ENCODE measurements around the gene TYSND1.

DNA sequence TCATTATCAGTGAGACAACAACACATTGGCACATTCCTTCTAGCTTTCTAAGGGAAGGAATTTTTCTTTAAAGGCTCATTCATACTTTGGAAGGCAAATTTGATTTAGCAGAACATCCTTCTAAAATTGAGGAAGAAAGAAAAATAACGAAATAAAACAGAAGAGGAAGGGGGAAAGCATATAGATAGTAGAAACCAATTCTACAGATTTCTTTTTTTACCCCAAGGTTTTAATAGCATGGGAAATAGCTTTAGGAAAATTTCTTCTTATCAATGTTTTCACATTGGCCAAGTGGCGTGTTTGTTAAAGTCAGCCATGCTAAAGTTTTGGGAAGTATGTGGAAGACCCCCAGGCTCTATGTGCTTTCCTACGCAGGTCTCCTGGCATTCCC lies 58.2 kb downstream of the TYSND1 start:
- no peak for TF ChIP-seq POLR2AphosphoS5 (IDR thresholded peaks at IDR 0.05)
- TF ChIP-seq, protein P1, sequence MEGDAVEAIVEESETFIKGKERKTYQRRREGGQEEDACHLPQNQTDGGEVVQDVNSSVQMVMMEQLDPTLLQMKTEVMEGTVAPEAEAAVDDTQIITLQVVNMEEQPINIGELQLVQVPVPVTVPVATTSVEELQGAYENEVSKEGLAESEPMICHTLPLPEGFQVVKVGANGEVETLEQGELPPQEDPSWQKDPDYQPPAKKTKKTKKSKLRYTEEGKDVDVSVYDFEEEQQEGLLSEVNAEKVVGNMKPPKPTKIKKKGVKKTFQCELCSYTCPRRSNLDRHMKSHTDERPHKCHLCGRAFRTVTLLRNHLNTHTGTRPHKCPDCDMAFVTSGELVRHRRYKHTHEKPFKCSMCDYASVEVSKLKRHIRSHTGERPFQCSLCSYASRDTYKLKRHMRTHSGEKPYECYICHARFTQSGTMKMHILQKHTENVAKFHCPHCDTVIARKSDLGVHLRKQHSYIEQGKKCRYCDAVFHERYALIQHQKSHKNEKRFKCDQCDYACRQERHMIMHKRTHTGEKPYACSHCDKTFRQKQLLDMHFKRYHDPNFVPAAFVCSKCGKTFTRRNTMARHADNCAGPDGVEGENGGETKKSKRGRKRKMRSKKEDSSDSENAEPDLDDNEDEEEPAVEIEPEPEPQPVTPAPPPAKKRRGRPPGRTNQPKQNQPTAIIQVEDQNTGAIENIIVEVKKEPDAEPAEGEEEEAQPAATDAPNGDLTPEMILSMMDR (IDR thresholded peaks at IDR 0.05), result no peak
- TF ChIP-seq POLR2A (IDR thresholded peaks at IDR 0.05), result no peak
- no peak for TF ChIP-seq EP300 (IDR thresholded peaks at IDR 0.05)
